Cardiac muscle cell (in vitro differentiated cells and primary cell): ENCODE data around the gene MICU2. TPM values are rescaled to one million over a fixed set of nuclear protein-coding genes. Genes with fewer than 3 reads are reported as not detected.

ENCODE experiments used
- DNase-seq, 2 donors: peaks; one replicate each; pipeline versions ENCODE4 v3.0.0 to v3.0.0-alpha.2; 2010 to 2017; ENCODE audit warnings: low read depth in 1 of 2, low spot score in 1 of 2
- H3K27ac ChIP-seq: fragments of 200-600 bp; sonication (generic); 2 replicates; pipeline ENCODE4 v1.5.1; 2016
- H3K27me3 ChIP-seq: fragments of 200-600 bp; sonication (generic); 2 replicates; pipeline ENCODE4 v1.6.0; 2016; ENCODE audit warnings: control low read depth
- H3K36me3 ChIP-seq: fragments of 200-600 bp; sonication (generic); 2 replicates; pipeline ENCODE4 v1.5.1; 2016; ENCODE audit warnings: control low read depth
- H3K4me1 ChIP-seq: fragments of 200-600 bp; sonication (generic); 2 replicates; pipeline ENCODE4 v1.8.1; 2017; ENCODE audit warnings: low read depth, mild to moderate bottlenecking, mixed run types
- H3K4me3 ChIP-seq: fragments of 200-600 bp; sonication (generic); 2 replicates; pipeline ENCODE4 v1.5.1; 2016; ENCODE audit warnings: mild to moderate bottlenecking
- H3K9me3 ChIP-seq: fragments of 200-600 bp; sonication (generic); 2 replicates; pipeline ENCODE4 v1.5.1; 2017; ENCODE audit warnings: low read depth, mild to moderate bottlenecking, control low read depth
- CTCF ChIP-seq: IDR thresholded peaks from 2 replicates; pipeline ENCODE4 v1.5.1; 2012; ENCODE audit warnings: low read depth, mild to moderate bottlenecking, low read length
- polyA plus RNA-seq: library from polyadenylated mRNA; unstranded; fragments of >200 nt; fragmentation: Nextera tagmentation; extraction: Ambion mirVana; gene quantifications from 2 replicates; pipeline ENCODE4 v1.2.1, GENCODE V29; 2016
- total RNA-seq: library from RNA; depleted of rRNA; stranded (reverse); fragments of >200 nt; gene quantifications from 2 replicates; pipeline ENCODE4 v1.2.3, GENCODE V29; 2016

MICU2 gene
- total and polyA plus RNA-seq, 2 experiments from 2014 or later: 75.6 to 111 TPM

GRCh38 chr13:21538280-21538679 is 65.7 kb downstream of the MICU2 start:
- no peak for TF ChIP-seq CTCF
- Histone ChIP-seq H3K4me3 (no peak overlapping the region), H3K4me1 (peaks cover 66% of the 10 kb centered on the region), H3K27ac (peak overlapping the region; percentile 89), H3K27me3 (no peaks in the 10 kb centered on the region), H3K36me3 (no peaks in the 10 kb centered on the region), H3K9me3 (no peaks in the 10 kb centered on the region)
- DNase-seq: peak in 1 of 2 donors; percentile 24

- H3K27me3 ChIP-seq: no peaks in the 10 kb centered on the region
- H3K36me3 ChIP-seq: no peaks in the 10 kb centered on the region
- H3K9me3 ChIP-seq: no peaks in the 10 kb centered on the region
- peak in 1 of 2 donors; percentile 59 for DNase-seq
- no peak overlapping the region for H3K4me3 ChIP-seq
- peaks cover 55% of the 10 kb centered on the region for H3K4me1 ChIP-seq
- H3K27ac ChIP-seq: peak overlapping the region; percentile 89
- TF ChIP-seq CTCF: no peak
These were observed 66.9 kb downstream of the MICU2 start for GRCh38 chr13:21537105-21537504.

GRCh38 chr13:21534760-21535159 is 69.2 kb downstream of the MICU2 start:
- no peaks in the 10 kb centered on the region for H3K27me3 ChIP-seq
- TF ChIP-seq CTCF: no peak
- DNase-seq: peak in 1 of 2 donors; percentile 11
- peaks cover 38% of the 10 kb centered on the region for H3K4me1 ChIP-seq
- no peak overlapping the region for H3K27ac ChIP-seq
- H3K4me3 ChIP-seq: no peak overlapping the region
- no peaks in the 10 kb centered on the region for H3K36me3 ChIP-seq
- no peaks in the 10 kb centered on the region for H3K9me3 ChIP-seq

DNA sequence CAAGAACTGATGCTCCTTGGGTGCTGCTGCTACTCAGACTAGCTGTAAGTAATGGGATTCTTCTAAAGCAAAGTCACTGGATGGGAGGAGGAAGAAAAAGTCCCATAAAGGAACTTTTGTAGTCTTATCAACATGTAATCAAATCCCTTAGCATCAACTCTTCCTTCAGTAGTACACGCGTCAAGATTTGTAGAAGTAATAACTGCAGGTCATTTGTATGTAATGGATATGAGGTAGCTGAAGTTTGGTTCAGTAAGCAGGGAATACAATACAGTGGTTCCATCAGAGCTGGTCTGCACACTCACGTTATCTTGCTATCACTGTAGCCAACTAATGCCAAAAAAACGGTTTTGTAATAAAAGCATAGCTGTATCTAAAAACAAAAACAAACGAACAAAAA is 72.5 kb downstream of the MICU2 start:
- TF ChIP-seq CTCF: no peak
- H3K9me3 ChIP-seq: no peaks in the 10 kb centered on the region
- no peak overlapping the region for H3K4me3 ChIP-seq
- H3K27ac ChIP-seq: no peak overlapping the region
- H3K27me3 ChIP-seq: no peaks in the 10 kb centered on the region
- H3K4me1 ChIP-seq: peaks cover 16% of the 10 kb centered on the region
- DNase-seq: no peak
- H3K36me3 ChIP-seq: no peaks in the 10 kb centered on the region

DNA sequence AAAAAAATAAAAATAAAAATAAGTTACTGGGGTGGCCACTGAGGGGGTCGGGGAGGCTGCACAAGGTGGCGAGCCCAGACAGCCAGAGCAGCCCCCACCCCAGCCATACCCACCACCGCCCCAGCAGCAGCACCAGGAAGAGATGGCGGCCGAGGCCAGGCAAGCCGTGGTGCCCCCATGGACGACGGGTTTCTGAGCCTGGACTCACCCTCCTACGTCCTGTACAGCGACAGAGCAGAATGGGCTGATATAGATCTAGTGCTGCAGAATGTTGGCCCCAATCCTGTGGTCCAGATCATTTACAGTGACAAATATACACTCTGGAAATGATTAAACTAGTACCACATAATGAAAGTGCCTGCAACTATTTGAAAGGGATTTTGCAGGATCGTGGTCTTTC is 73.3 kb downstream of the MICU2 start:
- no peak for DNase-seq
- no peak for TF ChIP-seq CTCF
- Histone ChIP-seq H3K27me3 (no peaks in the 10 kb centered on the region), H3K27ac (no peak overlapping the region), H3K9me3 (no peaks in the 10 kb centered on the region), H3K36me3 (no peaks in the 10 kb centered on the region), H3K4me3 (no peak overlapping the region), H3K4me1 (peaks cover 15% of the 10 kb centered on the region)
